SU-DHL-6 (cell line): Measurements from ENCODE around the gene NEDD4.

ENCODE experiments used
- H2AFZ ChIP-seq: fragments of 200-600 bp; sonication (generic); 2 replicates; pipeline ENCODE4 v1.6.1; 2014; ENCODE audit warnings: low read depth, mild to moderate bottlenecking, moderate library complexity, mixed read lengths, antibody characterized with exemption, low read length; ENCODE audit not compliant: severe bottlenecking
- H3F3A ChIP-seq: fragments of 200-600 bp; shearing (Covaris generic); 2 replicates; pipeline ENCODE4 v1.6.0; 2016; ENCODE audit warnings: antibody characterized with exemption, mild to moderate bottlenecking; ENCODE audit not compliant: insufficient read depth
- H3K27ac ChIP-seq: fragments of 200-600 bp; sonication (generic); 2 replicates; pipeline ENCODE4 v1.5.1; 2016; ENCODE audit warnings: low read depth, mild to moderate bottlenecking, low read length, moderate library complexity, mixed read lengths
- H3K27me3 ChIP-seq: fragments of 200-600 bp; sonication (generic), shearing (Covaris generic); 2 replicates; pipeline ENCODE4 v1.6.0; 2014; ENCODE audit warnings: mild to moderate bottlenecking, low read length
- H3K36me3 ChIP-seq: fragments of 200-600 bp; sonication (generic); 2 replicates; pipeline ENCODE4 v1.6.1; 2014; ENCODE audit warnings: mild to moderate bottlenecking, low read length, mixed read lengths
- H3K4me2 ChIP-seq: fragments of 300-600, 200-600 bp; shearing (Covaris generic), sonication (generic); 2 replicates; pipeline ENCODE4 v1.6.0; 2014; ENCODE audit warnings: low read length, low read depth, mild to moderate bottlenecking; ENCODE audit not compliant: poor library complexity, severe bottlenecking
- H3K4me3 ChIP-seq: fragments of 200-600 bp; sonication (generic); 2 replicates; pipeline ENCODE4 v1.5.1; 2014; ENCODE audit warnings: antibody characterized with exemption, low read length, mild to moderate bottlenecking, mixed read lengths; ENCODE audit not compliant: insufficient read depth, poor library complexity, severe bottlenecking
- H3K79me2 ChIP-seq: fragments of 200-600 bp; sonication (generic); 2 replicates; pipeline ENCODE4 v1.6.1; 2014; ENCODE audit warnings: mild to moderate bottlenecking, low read length, moderate library complexity; ENCODE audit not compliant: insufficient read depth
- H3K9ac ChIP-seq: fragments of 200-600 bp; sonication (generic); 2 replicates; pipeline ENCODE4 v1.7.0; 2014; ENCODE audit warnings: mild to moderate bottlenecking, low read length
- H3K9me2 ChIP-seq: fragments of 200-600 bp; sonication (generic); replicated peaks from 2 replicates; pipeline ENCODE4 v1.6.1; 2014; ENCODE audit warnings: low read length; ENCODE audit not compliant: insufficient read depth
- H3K9me3 ChIP-seq: fragments of 200-600 bp; sonication (generic); 2 replicates; pipeline ENCODE4 v1.6.1; 2014; ENCODE audit warnings: low read length, mixed read lengths; ENCODE audit not compliant: insufficient read depth
- H4K20me1 ChIP-seq: fragments of 200-600 bp; sonication (generic); 2 replicates; pipeline ENCODE4 v1.6.1; 2014; ENCODE audit warnings: low read depth, mild to moderate bottlenecking, antibody characterized with exemption, low read length, moderate library complexity, mixed read lengths
- CTCF ChIP-seq: fragments of 200-600 bp; sonication (generic); IDR thresholded peaks from one replicate; pipeline ENCODE4 v1.5.1; 2017; ENCODE audit warnings: antibody characterized with exemption, mild to moderate bottlenecking, low read length, moderate library complexity; ENCODE audit not compliant: insufficient read depth, poor library complexity, severe bottlenecking
- EZH2phosphoT487 ChIP-seq: fragments of 200-600 bp; sonication (generic), shearing (Covaris generic); conservative IDR thresholded peaks from 2 replicates; pipeline ENCODE4 v1.6.1; 2018; ENCODE audit warnings: mild to moderate bottlenecking, antibody characterized with exemption, low read length, moderate library complexity, mixed read lengths

NEDD4 gene

DNA sequence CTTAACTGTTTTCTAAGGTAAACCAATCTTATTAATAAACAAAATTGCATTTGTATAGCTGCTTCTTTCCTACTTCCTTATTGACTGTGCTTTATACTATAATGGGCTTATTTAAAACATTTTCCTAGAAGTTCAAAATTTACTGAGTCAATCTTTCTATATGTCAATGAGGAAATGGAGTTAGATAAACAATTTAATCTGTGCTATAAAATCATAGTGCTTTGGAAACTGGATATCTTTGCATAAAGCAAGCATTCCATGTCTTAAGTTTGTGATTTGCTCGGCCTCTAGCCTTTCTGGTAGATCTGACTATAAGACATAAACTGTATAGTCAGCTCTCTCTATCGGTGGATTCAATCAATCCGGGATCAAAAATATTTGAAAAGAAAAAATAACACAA is 99.6 kb downstream of the NEDD4 start:
- H3K36me3 ChIP-seq: no peaks in the 10 kb centered on the region
- H3K9me3 ChIP-seq: no peaks in the 10 kb centered on the region
- H3K79me2 ChIP-seq: no peaks in the 10 kb centered on the region
- H2AFZ ChIP-seq: no peak overlapping the region
- no peak overlapping the region for H3K27ac ChIP-seq
- TF ChIP-seq EZH2phosphoT487 (no peak), CTCF (no peak)
- no peak overlapping the region for H3K4me3 ChIP-seq
- no peak overlapping the region for H3K9ac ChIP-seq
- H3K9me2 ChIP-seq: no peaks in the 10 kb centered on the region
- H3F3A ChIP-seq: no peaks in the 10 kb centered on the region; the same call in 1 of the 2 replicates
- H3K4me2 ChIP-seq: no peak overlapping the region
- H3K27me3 ChIP-seq: no peaks in the 10 kb centered on the region
- no peaks in the 10 kb centered on the region for H4K20me1 ChIP-seq

- H3K9me2 ChIP-seq: no peaks in the 10 kb centered on the region
- H4K20me1 ChIP-seq: no peaks in the 10 kb centered on the region
- no peak overlapping the region for H3K4me3 ChIP-seq
- H3K4me2 ChIP-seq: no peak overlapping the region
- no peaks in the 10 kb centered on the region for H3F3A ChIP-seq
- TF ChIP-seq CTCF (no peak), EZH2phosphoT487 (no peak)
- no peaks in the 10 kb centered on the region for H3K79me2 ChIP-seq
- H2AFZ ChIP-seq: no peak overlapping the region
- no peak overlapping the region for H3K27ac ChIP-seq
- H3K9me3 ChIP-seq: no peaks in the 10 kb centered on the region
- no peaks in the 10 kb centered on the region for H3K36me3 ChIP-seq
- no peaks in the 10 kb centered on the region for H3K27me3 ChIP-seq
- H3K9ac ChIP-seq: no peak overlapping the region
Measured at GRCh38 chr15:55891196-55891595, 102.2 kb downstream of the NEDD4 start.

DNA sequence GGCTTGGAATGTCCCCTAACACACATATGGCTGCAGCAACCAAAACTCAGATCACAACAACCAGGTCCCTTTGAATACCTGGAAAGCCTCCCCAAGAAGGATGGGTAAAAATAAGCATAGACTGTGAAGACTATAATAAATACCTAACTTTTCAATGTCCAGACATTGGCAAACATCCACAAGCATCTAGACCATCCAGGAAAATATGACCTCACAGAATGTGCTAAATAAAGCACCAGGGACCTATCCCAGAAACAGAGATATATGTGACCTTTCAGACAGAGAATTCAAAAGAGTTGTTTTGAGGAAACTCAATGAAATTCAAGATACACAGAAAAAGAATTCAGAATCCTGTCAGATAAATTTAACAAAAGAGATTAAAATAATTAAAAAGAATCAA is 109.2 kb downstream of the NEDD4 start:
- H3K36me3 ChIP-seq: no peaks in the 10 kb centered on the region
- no peaks in the 10 kb centered on the region for H3F3A ChIP-seq
- no peaks in the 10 kb centered on the region for H3K27me3 ChIP-seq
- H4K20me1 ChIP-seq: no peaks in the 10 kb centered on the region
- H3K4me2 ChIP-seq: no peak overlapping the region
- no peaks in the 10 kb centered on the region for H3K9me3 ChIP-seq
- H3K9me2 ChIP-seq: no peaks in the 10 kb centered on the region
- no peak for TF ChIP-seq EZH2phosphoT487
- TF ChIP-seq CTCF: no peak
- H3K9ac ChIP-seq: no peak overlapping the region
- H3K27ac ChIP-seq: no peak overlapping the region
- no peak overlapping the region for H3K4me3 ChIP-seq
- H2AFZ ChIP-seq: no peak overlapping the region
- H3K79me2 ChIP-seq: no peaks in the 10 kb centered on the region
